Measurements from ENCODE around the gene SLC2A1.

The SLC2A1 gene

GRCh38 chr1:42965378-42965777 lies 6.7 kb upstream of the SLC2A1 start:
- Histone ChIP-seq H3K27me3 (ENCODE audit: insufficient read depth, poor library complexity, severe bottlenecking) (peaks cover 3% of the 10 kb centered on the region), H3K27ac (replicated peaks) (no peak overlapping the region), H3K4me3 (replicated peaks; ENCODE audit: insufficient read depth, low read length) (no peak overlapping the region)
- TF ChIP-seq, protein P1, sequence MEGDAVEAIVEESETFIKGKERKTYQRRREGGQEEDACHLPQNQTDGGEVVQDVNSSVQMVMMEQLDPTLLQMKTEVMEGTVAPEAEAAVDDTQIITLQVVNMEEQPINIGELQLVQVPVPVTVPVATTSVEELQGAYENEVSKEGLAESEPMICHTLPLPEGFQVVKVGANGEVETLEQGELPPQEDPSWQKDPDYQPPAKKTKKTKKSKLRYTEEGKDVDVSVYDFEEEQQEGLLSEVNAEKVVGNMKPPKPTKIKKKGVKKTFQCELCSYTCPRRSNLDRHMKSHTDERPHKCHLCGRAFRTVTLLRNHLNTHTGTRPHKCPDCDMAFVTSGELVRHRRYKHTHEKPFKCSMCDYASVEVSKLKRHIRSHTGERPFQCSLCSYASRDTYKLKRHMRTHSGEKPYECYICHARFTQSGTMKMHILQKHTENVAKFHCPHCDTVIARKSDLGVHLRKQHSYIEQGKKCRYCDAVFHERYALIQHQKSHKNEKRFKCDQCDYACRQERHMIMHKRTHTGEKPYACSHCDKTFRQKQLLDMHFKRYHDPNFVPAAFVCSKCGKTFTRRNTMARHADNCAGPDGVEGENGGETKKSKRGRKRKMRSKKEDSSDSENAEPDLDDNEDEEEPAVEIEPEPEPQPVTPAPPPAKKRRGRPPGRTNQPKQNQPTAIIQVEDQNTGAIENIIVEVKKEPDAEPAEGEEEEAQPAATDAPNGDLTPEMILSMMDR (IDR thresholded peaks at IDR 0.05; ENCODE audit: insufficient read depth, low read length) = no peak
- TF ChIP-seq POLR2AphosphoS5 (IDR thresholded peaks at IDR 0.05; ENCODE audit: low read depth) (no peak), GABPA (IDR thresholded peaks at IDR 0.05; ENCODE audit: low read depth) (no peak), SPI1 (IDR thresholded peaks at IDR 0.05; ENCODE audit: borderline replicate concordance, low read depth) (no peak), REST (IDR thresholded peaks at IDR 0.05; ENCODE audit: insufficient replicate concordance, low read depth) (no peak)
- DNase-seq (ENCODE audit: low read depth in 1 of 2, low spot score in 1 of 2) = no peak

- DNase-seq (ENCODE audit: low read depth in 1 of 2, low spot score in 1 of 2) = no peak
- TF ChIP-seq, protein P1 (IDR thresholded peaks at IDR 0.05; ENCODE audit: insufficient read depth, low read length) = no peak
- TF ChIP-seq GABPA (IDR thresholded peaks at IDR 0.05; ENCODE audit: low read depth) (no peak), POLR2AphosphoS5 (IDR thresholded peaks at IDR 0.05; ENCODE audit: low read depth) (no peak), SPI1 (IDR thresholded peaks at IDR 0.05; ENCODE audit: borderline replicate concordance, low read depth) (no peak)
- Histone ChIP-seq H3K27me3 (ENCODE audit: insufficient read depth, poor library complexity, severe bottlenecking) (peaks cover 3% of the 10 kb centered on the region), H3K27ac (replicated peaks) (no peak overlapping the region), H3K4me3 (replicated peaks; ENCODE audit: insufficient read depth, low read length) (no peak overlapping the region)
Observed at GRCh38 chr1:42964044-42964812, 5.6 kb upstream of the SLC2A1 start.

- Histone ChIP-seq H3K27me3 (ENCODE audit: insufficient read depth, poor library complexity, severe bottlenecking) (peaks cover 3% of the 10 kb centered on the region), H3K4me3 (replicated peaks; ENCODE audit: insufficient read depth, low read length) (no peak overlapping the region), H3K27ac (replicated peaks) (no peak overlapping the region)
- DNase-seq (ENCODE audit: low read depth in 1 of 2, low spot score in 1 of 2) = no peak
- TF ChIP-seq, protein P1 (IDR thresholded peaks at IDR 0.05; ENCODE audit: insufficient read depth, low read length) = no peak
Observed at GRCh38 chr1:42963378-42964043, 4.8 kb upstream of the SLC2A1 start.

DNA sequence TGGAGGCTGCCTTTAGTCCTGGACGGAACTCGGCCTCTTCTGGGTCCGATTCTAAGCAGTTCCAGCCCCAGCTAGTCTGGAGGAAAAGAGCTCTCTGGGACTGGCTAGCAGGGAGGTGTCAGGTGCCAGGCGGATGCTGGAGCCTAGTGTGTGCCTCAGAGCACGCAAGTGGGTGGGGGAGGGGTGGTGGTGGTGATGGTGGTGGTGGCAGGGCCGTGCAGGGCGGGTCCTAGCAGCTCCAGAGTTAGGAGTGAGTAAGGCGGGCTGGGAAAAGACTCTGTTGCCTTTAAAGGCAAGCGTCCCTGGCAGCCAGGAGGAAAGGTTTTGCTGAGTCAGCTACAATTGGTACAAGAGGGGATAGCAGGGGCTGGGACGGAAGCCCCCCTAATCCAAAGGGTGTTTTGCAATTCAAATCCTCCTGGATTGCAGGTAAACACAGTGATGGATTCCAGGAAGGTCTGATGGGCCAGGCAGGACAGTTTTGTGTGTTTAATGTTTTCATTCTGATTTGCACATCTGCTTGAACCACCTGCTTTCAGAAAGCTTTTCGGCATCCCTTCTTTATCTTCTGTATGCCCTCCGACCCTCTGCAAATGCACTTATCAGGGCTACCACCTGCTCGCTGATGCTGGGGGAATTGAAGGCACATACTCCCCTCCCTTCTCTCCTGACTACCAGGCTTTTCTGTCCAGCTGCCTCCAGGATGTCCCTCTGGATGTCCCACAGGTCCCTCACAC lies 4.1 kb upstream of the SLC2A1 start:
- Histone ChIP-seq H3K4me3 (replicated peaks; ENCODE audit: insufficient read depth, low read length) (no peak overlapping the region), H3K27ac (replicated peaks) (no peak overlapping the region), H3K27me3 (ENCODE audit: insufficient read depth, poor library complexity, severe bottlenecking) (peaks cover 3% of the 10 kb centered on the region)
- TF ChIP-seq, protein P1 (IDR thresholded peaks at IDR 0.05; ENCODE audit: insufficient read depth, low read length) = no peak
- no peak for TF ChIP-seq GABPA (IDR thresholded peaks at IDR 0.05; ENCODE audit: low read depth)
- TF ChIP-seq REST (IDR thresholded peaks at IDR 0.05; ENCODE audit: insufficient replicate concordance, low read depth) = no peak
- TF ChIP-seq POLR2AphosphoS5 (IDR thresholded peaks at IDR 0.05; ENCODE audit: low read depth) = no peak
- no peak for TF ChIP-seq SPI1 (IDR thresholded peaks at IDR 0.05; ENCODE audit: borderline replicate concordance, low read depth)
- DNase-seq (ENCODE audit: low read depth in 1 of 2, low spot score in 1 of 2) = no peak

Measured in HL-60 (cell line).